Amniotic stem cell (primary cell): ENCODE results near the gene IPO9.
"Not testable (repeated sequence)": the region's sequence is repeated elsewhere in the genome, so short reads cannot be mapped to it uniquely, and the experiment has no call there.

ENCODE experiments used
- DNase-seq: peaks from one replicate; lab custom pipeline; 2025; lab: John Stamatoyannopoulos, UW

Gene IPO9

GRCh38 chr1:201809876-201810275 is 19.1 kb upstream of the IPO9 start:
- DNase-seq = no peak

- no peak for DNase-seq
Observed at GRCh38 chr1:201810466-201811216, 18.3 kb upstream of the IPO9 start.

- DNase-seq = no peak
Observed at GRCh38 chr1:201813226-201813625, 15.7 kb upstream of the IPO9 start.

GRCh38 chr1:201816309-201816854 is 12.6 kb upstream of the IPO9 start:
- no peak for DNase-seq

- DNase-seq = no peak
Observed at GRCh38 chr1:201818971-201819750, 9.8 kb upstream of the IPO9 start.

- DNase-seq = no peak
Observed at GRCh38 chr1:201820413-201820812, 8.5 kb upstream of the IPO9 start.

- no peak for DNase-seq
Observed at GRCh38 chr1:201825245-201825644, 3.7 kb upstream of the IPO9 start.

- no peak for DNase-seq
Observed at GRCh38 chr1:201826830-201827229, 2.1 kb upstream of the IPO9 start.

- DNase-seq = no peak
Observed at GRCh38 chr1:201827321-201828216, 1.4 kb upstream of the IPO9 start.

GRCh38 chr1:201828217-201828819 is 639 bp upstream of the IPO9 start:
- no peak for DNase-seq

- no peak for DNase-seq
Observed at GRCh38 chr1:201831371-201831770, 2.4 kb downstream of the IPO9 start.

GRCh38 chr1:201834621-201835020 is 5.7 kb downstream of the IPO9 start:
- no peak for DNase-seq

GRCh38 chr1:201838381-201838780 is 9.4 kb downstream of the IPO9 start:
- no peak for DNase-seq

GRCh38 chr1:201839089-201839488 is 10.1 kb downstream of the IPO9 start:
- DNase-seq = not testable (repeated sequence)

- no peak for DNase-seq
Observed at GRCh38 chr1:201840055-201840454, 11.1 kb downstream of the IPO9 start.

- no peak for DNase-seq
Observed at GRCh38 chr1:201840490-201840889, 11.5 kb downstream of the IPO9 start.

- DNase-seq = no peak
Observed at GRCh38 chr1:201841265-201841912, 12.4 kb downstream of the IPO9 start.

GRCh38 chr1:201842472-201843027 is 13.6 kb downstream of the IPO9 start:
- no peak for DNase-seq

- DNase-seq = no peak
Observed at GRCh38 chr1:201845331-201846083, 16.6 kb downstream of the IPO9 start.

- DNase-seq = no peak
Observed at GRCh38 chr1:201847150-201847549, 18.2 kb downstream of the IPO9 start.
